Trophoblast cell (in vitro differentiated cells and primary cell): Measurements from ENCODE around the gene ID2.

Experiments
- DNase-seq, 2 donors: peaks; one replicate each; pipeline ENCODE4 v3.0.0-alpha.2; 2016
- H2AFZ ChIP-seq: 2 replicates; pipeline ENCODE4 v1.6.1; 2013; ENCODE audit warnings: low read length, moderate library complexity, mild to moderate bottlenecking; ENCODE audit not compliant: insufficient read depth, poor library complexity
- H2AK5ac ChIP-seq: 2 replicates; pipeline ENCODE4 v1.6.1; 2013; ENCODE audit warnings: mild to moderate bottlenecking, low read length
- H2BK120ac ChIP-seq: 2 replicates; pipeline ENCODE4 v1.6.1; 2013; ENCODE audit warnings: low read length, mild to moderate bottlenecking, moderate library complexity; ENCODE audit not compliant: insufficient read depth, poor library complexity
- H2BK12ac ChIP-seq: 2 replicates; pipeline ENCODE4 v1.6.1; 2013; ENCODE audit warnings: mild to moderate bottlenecking, low read length, moderate library complexity
- H2BK5ac ChIP-seq: 2 replicates; pipeline ENCODE4 v1.6.1; 2013; ENCODE audit warnings: low read length, low read depth, moderate library complexity, mild to moderate bottlenecking; ENCODE audit not compliant: poor library complexity
- H3K14ac ChIP-seq: 2 replicates; pipeline ENCODE4 v1.6.1; 2013; ENCODE audit warnings: mild to moderate bottlenecking, low read length
- H3K18ac ChIP-seq: 2 replicates; pipeline ENCODE4 v1.6.1; 2013; ENCODE audit warnings: mild to moderate bottlenecking, low read length
- H3K23ac ChIP-seq: 2 replicates; pipeline ENCODE4 v1.6.1; 2013; ENCODE audit warnings: low read length
- H3K27ac ChIP-seq: 2 replicates; pipeline ENCODE4 v1.5.1; 2013; ENCODE audit warnings: low read depth, mild to moderate bottlenecking, inconsistent platforms, low read length, moderate library complexity
- H3K27me3 ChIP-seq: 2 replicates; pipeline ENCODE4 v1.6.1; 2013; ENCODE audit warnings: inconsistent platforms, mild to moderate bottlenecking, low read length, moderate library complexity; ENCODE audit not compliant: insufficient read depth
- H3K36me3 ChIP-seq, 2 experiments: 1 replicate in 1 of 2; 2 replicates in 1 of 2; pipeline ENCODE4 v1.6.1; 2013; ENCODE audit warnings: low read length in 2 of 2, mild to moderate bottlenecking in 2 of 2, moderate library complexity in 1 of 2; ENCODE audit not compliant: insufficient read depth in 2 of 2, control insufficient read depth in 1 of 2
- H3K4ac ChIP-seq: 2 replicates; pipeline ENCODE4 v1.6.1; 2013; ENCODE audit warnings: low read depth, mild to moderate bottlenecking, low read length, moderate library complexity
- H3K4me1 ChIP-seq, 2 experiments: 1 replicate in 1 of 2; 2 replicates in 1 of 2; pipeline ENCODE4 v1.6.1; 2013; ENCODE audit warnings: low read length in 2 of 2, mild to moderate bottlenecking in 2 of 2, moderate library complexity in 1 of 2; ENCODE audit not compliant: insufficient read depth in 2 of 2, control insufficient read depth in 1 of 2
- H3K4me2 ChIP-seq: 2 replicates; pipeline ENCODE4 v1.6.1; 2013; ENCODE audit warnings: inconsistent platforms, mild to moderate bottlenecking, low read length, moderate library complexity
- H3K4me3 ChIP-seq: 2 replicates; pipeline ENCODE4 v1.5.1; 2013; ENCODE audit warnings: mild to moderate bottlenecking, low read depth, low read length, inconsistent platforms
- H3K79me1 ChIP-seq: one replicate; pipeline ENCODE4 v1.6.1; 2013; ENCODE audit warnings: low read length
- H3K79me2 ChIP-seq: 2 replicates; pipeline ENCODE4 v1.6.1; 2013; ENCODE audit warnings: low read length, mild to moderate bottlenecking; ENCODE audit not compliant: control insufficient read depth, insufficient read depth, poor library complexity
- H3K9ac ChIP-seq: 2 replicates; pipeline ENCODE4 v1.6.1; 2013; ENCODE audit warnings: mild to moderate bottlenecking, low read length
- H3K9me3 ChIP-seq: 2 replicates; pipeline ENCODE4 v1.6.1; 2013; ENCODE audit warnings: low read depth, mild to moderate bottlenecking, control low read depth, inconsistent platforms, low read length; ENCODE audit not compliant: insufficient read depth
- H4K12ac ChIP-seq: 2 replicates; pipeline ENCODE4 v1.6.1; 2013; ENCODE audit warnings: low read depth, mild to moderate bottlenecking, low read length, moderate library complexity
- H4K8ac ChIP-seq: 2 replicates; pipeline ENCODE4 v1.6.1; 2013; ENCODE audit warnings: low read depth, mild to moderate bottlenecking, low read length, moderate library complexity
- H4K91ac ChIP-seq: one replicate; pipeline ENCODE4 v1.6.1; 2013; ENCODE audit warnings: low read depth, mild to moderate bottlenecking, low read length, moderate library complexity
- WGBS: extraction: QIAGEN DNeasy Blood & Tissue Kit; methylation state at CpG from one replicate; pipeline ENCODE4 v1.1.7; 2013; ENCODE audit warnings: missing lambda C conversion rate; ENCODE audit not compliant: insufficient read length, insufficient coverage; ENCODE audit errors: extremely low coverage; 5-methylcytosine and 5-hydroxymethylcytosine counted together

The ID2 gene

DNA sequence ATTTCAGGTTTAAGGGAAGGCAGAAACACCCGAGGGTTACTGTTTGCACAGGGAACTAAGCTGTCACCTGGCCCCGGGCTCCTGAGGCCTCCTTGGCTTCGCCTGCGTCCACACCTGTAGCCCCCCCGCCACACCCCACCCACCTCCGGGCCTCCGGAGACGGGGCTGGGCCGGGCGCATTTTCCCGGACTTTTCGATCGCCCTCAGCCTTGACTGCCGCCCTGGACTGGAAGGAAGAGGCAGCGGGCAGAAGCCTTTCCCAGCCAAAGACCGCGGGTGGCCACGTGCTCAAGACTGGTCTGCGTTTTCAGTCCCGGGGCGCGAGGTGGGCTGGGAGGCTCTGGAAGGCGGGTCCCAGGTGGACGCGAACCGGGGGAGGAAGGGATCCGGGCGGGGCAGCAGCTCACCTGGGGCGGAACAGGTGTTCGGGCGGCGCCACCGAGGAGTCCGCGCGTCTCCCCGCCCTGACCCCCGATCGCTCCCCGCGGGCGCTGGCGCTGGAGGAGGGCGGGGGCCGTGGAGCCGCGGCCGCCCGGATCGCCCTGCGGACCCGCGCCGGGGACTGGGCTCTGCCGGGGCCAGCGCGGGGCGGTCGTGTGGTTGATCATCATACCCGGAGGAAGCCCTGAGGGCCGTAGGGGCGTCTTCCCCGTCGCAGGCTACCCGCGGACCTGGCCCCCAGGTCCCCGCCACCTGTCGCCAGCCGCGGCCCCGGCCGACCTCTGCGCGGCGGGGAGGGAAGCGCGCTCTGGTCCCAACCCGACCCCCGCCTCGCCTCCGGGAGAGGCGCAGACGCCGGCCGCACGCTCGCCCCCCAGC lies 3.2 kb downstream of the ID2 start:
- Histone ChIP-seq H2BK12ac (peak overlapping the region; percentile 29), H3K36me3 (peaks cover 2 to 10% of the 10 kb centered on the region in 2 experiments), H3K9ac (peak overlapping the region; percentile 50), H3K9me3 (no peaks in the 10 kb centered on the region), H4K12ac (peak overlapping the region; percentile 47), H2AFZ (peak overlapping the region; percentile 66), H4K8ac (peak overlapping the region; percentile 62), H3K18ac (peak overlapping the region; percentile 70), H3K27ac (peak overlapping the region; percentile 87), H3K4me1 (peaks cover 4 to 7% of the 10 kb centered on the region in 2 experiments), H3K14ac (peak overlapping the region; percentile 64), H3K4ac (peak overlapping the region; percentile 22), H3K79me1 (peaks cover 35% of the 10 kb centered on the region), H2BK5ac (peak overlapping the region; percentile 87), H2AK5ac (no peak overlapping the region), H3K4me2 (peak overlapping the region; percentile 72), H3K79me2 (peaks cover 21% of the 10 kb centered on the region), H3K23ac (no peak overlapping the region), H3K27me3 (no peaks in the 10 kb centered on the region), H3K4me3 (peak overlapping the region; percentile 72), H2BK120ac (peak overlapping the region; percentile 87), H4K91ac (peak overlapping the region; percentile 71)
- WGBS: no CpG with 5 or more reads among the region's 87 CpGs
- DNase-seq: peak in 1 of 2 donors; percentile 45

DNA sequence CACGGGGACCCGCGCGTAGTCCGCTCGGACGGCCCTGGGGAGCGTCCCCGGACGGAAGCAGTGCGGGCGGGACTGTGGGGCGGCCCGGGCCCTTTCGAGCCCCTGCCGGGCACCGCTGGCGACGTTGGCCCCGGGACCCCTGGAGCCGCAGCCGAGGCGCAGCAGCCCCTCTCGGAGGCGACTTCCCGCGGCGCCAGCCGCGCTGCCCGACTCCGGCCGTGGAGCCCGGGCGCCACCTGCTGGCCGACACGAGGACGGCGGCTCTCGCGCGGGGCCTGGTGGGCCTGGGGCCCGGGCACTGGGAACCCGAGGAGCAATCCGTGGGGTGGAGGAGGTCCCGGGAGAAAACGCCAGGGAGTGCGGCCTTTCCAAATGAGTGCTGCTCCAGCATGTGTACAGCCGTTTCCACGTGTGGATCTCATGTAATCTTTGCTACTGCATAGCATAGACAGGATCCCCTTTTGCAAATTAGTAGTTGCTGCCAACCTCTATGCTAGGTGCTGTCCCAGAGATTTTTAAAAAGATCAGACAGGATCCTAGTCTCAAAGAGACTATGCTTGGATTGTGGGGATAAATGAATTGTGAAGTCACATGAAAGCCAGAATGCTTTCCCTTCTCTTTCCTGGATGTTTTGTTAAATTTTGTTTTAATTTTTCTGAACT lies 4.0 kb downstream of the ID2 start:
- WGBS: no CpG with 5 or more reads among the region's 50 CpGs
- Histone ChIP-seq H2AFZ (peak overlapping the region; percentile 66), H3K36me3 (peaks cover 2 to 10% of the 10 kb centered on the region in 2 experiments), H2BK12ac (peak overlapping the region; percentile 29), H3K4me1 (peaks cover 3 to 4% of the 10 kb centered on the region in 2 experiments), H2AK5ac (no peak overlapping the region), H3K27ac (peak overlapping the region; percentile 87), H3K18ac (peak overlapping the region; percentile 70), H4K91ac (peak overlapping the region; percentile 71), H3K4ac (peak overlapping the region; percentile 22), H3K9ac (no peak overlapping the region), H3K4me2 (peak overlapping the region; percentile 72), H3K4me3 (peak overlapping the region; percentile 72), H3K9me3 (no peaks in the 10 kb centered on the region), H3K79me2 (peaks cover 20% of the 10 kb centered on the region), H2BK120ac (peak overlapping the region; percentile 87), H3K27me3 (no peaks in the 10 kb centered on the region), H3K23ac (no peak overlapping the region), H4K12ac (peak overlapping the region; percentile 47), H3K14ac (peak overlapping the region; percentile 64), H2BK5ac (peak overlapping the region; percentile 87), H4K8ac (peak overlapping the region; percentile 62), H3K79me1 (peaks cover 31% of the 10 kb centered on the region)
- DNase-seq: peak in 1 of 2 donors; percentile 71

DNA sequence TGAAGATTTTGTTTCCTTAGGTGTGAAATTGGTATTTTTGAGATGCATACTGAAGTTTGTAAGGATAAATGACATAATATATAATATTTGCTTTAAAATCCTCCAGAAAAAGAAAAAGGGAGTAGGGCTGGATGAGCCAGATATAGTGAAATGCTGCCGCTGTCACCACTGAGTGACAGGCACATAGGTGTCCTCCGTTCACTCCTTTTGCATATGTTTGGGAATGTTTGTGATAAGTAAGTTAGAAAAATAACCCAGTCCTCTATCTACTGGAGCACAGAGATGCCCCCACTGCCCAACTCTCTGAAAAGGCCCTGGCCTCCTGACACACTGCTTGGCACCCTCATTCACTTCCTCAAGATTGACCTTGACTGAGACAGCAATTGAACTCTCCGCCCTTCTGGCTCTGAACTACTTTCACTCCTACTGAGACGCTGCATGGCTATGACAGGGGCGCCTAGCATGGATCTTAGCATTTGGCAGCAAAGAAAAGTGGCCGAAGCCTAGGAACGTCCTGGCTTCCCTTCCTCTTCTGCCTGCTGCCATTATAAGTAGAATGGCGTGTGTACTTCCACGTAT lies 10.1 kb downstream of the ID2 start:
- Histone ChIP-seq H2BK120ac (no peak overlapping the region), H3K79me1 (peaks cover 2% of the 10 kb centered on the region), H2BK5ac (no peak overlapping the region), H4K12ac (no peak overlapping the region), H4K91ac (no peak overlapping the region), H2AK5ac (no peak overlapping the region), H2AFZ (no peak overlapping the region), H3K4ac (no peak overlapping the region), H3K9me3 (peaks cover 2% of the 10 kb centered on the region), H3K4me1 (no peaks in the 10 kb centered on the region), H3K18ac (no peak overlapping the region), H4K8ac (no peak overlapping the region), H2BK12ac (no peak overlapping the region), H3K27ac (no peak overlapping the region), H3K4me2 (no peak overlapping the region), H3K4me3 (no peak overlapping the region), H3K9ac (no peak overlapping the region), H3K14ac (no peak overlapping the region), H3K79me2 (no peaks in the 10 kb centered on the region), H3K27me3 (no peaks in the 10 kb centered on the region), H3K23ac (no peak overlapping the region), H3K36me3 (no peaks in the 10 kb centered on the region)
- WGBS: no CpG with 5 or more reads among the region's 9 CpGs
- no peak for DNase-seq

GRCh38 chr2:8692783-8693156 lies 10.9 kb downstream of the ID2 start:
- Histone ChIP-seq H3K9me3 (peaks cover 4% of the 10 kb centered on the region), H2BK120ac (no peak overlapping the region), H3K27ac (no peak overlapping the region), H4K12ac (no peak overlapping the region), H3K36me3 (no peaks in the 10 kb centered on the region), H3K23ac (no peak overlapping the region), H3K4me2 (no peak overlapping the region), H3K9ac (no peak overlapping the region), H2AFZ (no peak overlapping the region), H3K4me3 (no peak overlapping the region), H2BK12ac (no peak overlapping the region), H3K18ac (no peak overlapping the region), H2BK5ac (no peak overlapping the region), H3K79me1 (peaks cover 2% of the 10 kb centered on the region), H2AK5ac (no peak overlapping the region), H3K4me1 (no peaks in the 10 kb centered on the region), H3K79me2 (no peaks in the 10 kb centered on the region), H3K14ac (no peak overlapping the region), H3K4ac (no peak overlapping the region), H4K8ac (no peak overlapping the region), H3K27me3 (no peaks in the 10 kb centered on the region), H4K91ac (no peak overlapping the region)
- no peak for DNase-seq
- WGBS: no CpG with 5 or more reads among the region's 7 CpGs
